SK-N-SH treated with all-trans-retinoic acid at 6 μM for 48 hours (cell line): Measurements from ENCODE around the gene FUT7.

Source experiments
- ATAC-seq: fragments of 200-7000 bp; cut with Tn5 transposase; 3 replicates; pipeline ENCODE4 v1.9.1; 2020; ENCODE audit warnings: mild to moderate bottlenecking, moderate library complexity
- ARNTL ChIP-seq: fragments of 450-650 bp; formaldehyde crosslinking; IDR thresholded peaks from 2 replicates; pipeline ENCODE4 v1.5.0; 2020; ENCODE audit warnings: low read depth, mild to moderate bottlenecking, moderate library complexity, borderline replicate concordance
- BACH2 ChIP-seq: fragments of 250-450 bp; sonication (Bioruptor Pico); IDR thresholded peaks from 2 replicates; pipeline ENCODE4 v1.9.0; 2021; ENCODE audit warnings: mild to moderate bottlenecking, borderline replicate concordance
- CREB5 ChIP-seq: fragments of 250-450 bp; sonication (Bioruptor Pico); IDR thresholded peaks from 2 replicates; pipeline ENCODE4 v1.5.1; 2020; ENCODE audit warnings: low read depth, mild to moderate bottlenecking, moderate library complexity
- CSDC2 ChIP-seq: fragments of 250-450 bp; sonication (Bioruptor Pico); IDR thresholded peaks from 2 replicates; pipeline ENCODE4 v1.5.0; 2020; ENCODE audit warnings: mild to moderate bottlenecking, moderate library complexity
- ESRRG ChIP-seq: fragments of 250-450 bp; sonication (Bioruptor Pico); IDR thresholded peaks from 2 replicates; pipeline ENCODE4 v1.6.1; 2021; ENCODE audit warnings: mild to moderate bottlenecking
- GLIS3 ChIP-seq: fragments of 250-450 bp; sonication (Bioruptor Pico); IDR thresholded peaks from 2 replicates; pipeline ENCODE4 v1.5.0; 2020; ENCODE audit warnings: mild to moderate bottlenecking, moderate library complexity
- ISL1 ChIP-seq: fragments of 250-450 bp; sonication (Bioruptor Pico); IDR thresholded peaks from 2 replicates; pipeline ENCODE4 v2.1.2; 2022; ENCODE audit warnings: mild to moderate bottlenecking, moderate library complexity
- OSR1 ChIP-seq: fragments of 250-450 bp; sonication (Bioruptor Pico); IDR thresholded peaks from 2 replicates; pipeline ENCODE4 v1.8.0; 2022; ENCODE audit warnings: moderate library complexity, mild to moderate bottlenecking, inconsistent platforms
- PATZ1 ChIP-seq: fragments of 250-450 bp; sonication (Bioruptor Pico); IDR thresholded peaks from 2 replicates; pipeline ENCODE4 v1.8.0; 2020; ENCODE audit warnings: mild to moderate bottlenecking, moderate library complexity, borderline replicate concordance
- POU6F1 ChIP-seq: fragments of 250-450 bp; sonication (Bioruptor Pico); IDR thresholded peaks from 2 replicates; pipeline ENCODE4 v1.8.0; 2021; ENCODE audit warnings: low read depth, mild to moderate bottlenecking, moderate library complexity, borderline replicate concordance
- PPARA ChIP-seq: fragments of 250-450 bp; sonication (Bioruptor Pico); IDR thresholded peaks from 2 replicates; pipeline ENCODE4 v1.5.0; 2020; ENCODE audit warnings: mild to moderate bottlenecking, borderline replicate concordance
- RARB ChIP-seq: fragments of 250-450 bp; sonication (Bioruptor Pico); IDR thresholded peaks from 2 replicates; pipeline ENCODE4 v1.8.0; 2021; ENCODE audit warnings: mild to moderate bottlenecking, moderate library complexity
- TCF4 ChIP-seq: fragments of 250-450 bp; sonication (Bioruptor Pico); IDR thresholded peaks from 2 replicates; pipeline ENCODE4 v1.8.0; 2021; ENCODE audit warnings: mild to moderate bottlenecking, moderate library complexity, borderline replicate concordance
- TOX ChIP-seq: fragments of 250-450 bp; sonication (Bioruptor Pico); IDR thresholded peaks from 2 replicates; pipeline ENCODE4 v1.8.0; 2021; ENCODE audit warnings: mild to moderate bottlenecking, moderate library complexity, borderline replicate concordance
- TSHZ2 ChIP-seq: fragments of 250-450 bp; sonication (Bioruptor Pico); IDR thresholded peaks from 2 replicates; pipeline ENCODE4 v1.5.0; 2020; ENCODE audit warnings: mild to moderate bottlenecking, moderate library complexity
- ZNF565 ChIP-seq: fragments of 450-650 bp; formaldehyde crosslinking; conservative IDR thresholded peaks from 2 replicates; pipeline ENCODE4 v1.5.0; 2020; ENCODE audit warnings: low read depth, mild to moderate bottlenecking, moderate library complexity
- ZNF70 ChIP-seq: fragments of 450-650 bp; formaldehyde crosslinking; IDR thresholded peaks from 2 replicates; pipeline ENCODE4 v1.5.0; 2020; ENCODE audit warnings: mild to moderate bottlenecking, moderate library complexity
- TF ChIP-seq, protein P1 (sequence below): fragments of 250-450 bp; sonication (Bioruptor Pico); IDR thresholded peaks from 2 replicates; pipeline ENCODE4 v1.5.1; 2021; ENCODE audit warnings: mild to moderate bottlenecking, moderate library complexity

Gene FUT7

DNA sequence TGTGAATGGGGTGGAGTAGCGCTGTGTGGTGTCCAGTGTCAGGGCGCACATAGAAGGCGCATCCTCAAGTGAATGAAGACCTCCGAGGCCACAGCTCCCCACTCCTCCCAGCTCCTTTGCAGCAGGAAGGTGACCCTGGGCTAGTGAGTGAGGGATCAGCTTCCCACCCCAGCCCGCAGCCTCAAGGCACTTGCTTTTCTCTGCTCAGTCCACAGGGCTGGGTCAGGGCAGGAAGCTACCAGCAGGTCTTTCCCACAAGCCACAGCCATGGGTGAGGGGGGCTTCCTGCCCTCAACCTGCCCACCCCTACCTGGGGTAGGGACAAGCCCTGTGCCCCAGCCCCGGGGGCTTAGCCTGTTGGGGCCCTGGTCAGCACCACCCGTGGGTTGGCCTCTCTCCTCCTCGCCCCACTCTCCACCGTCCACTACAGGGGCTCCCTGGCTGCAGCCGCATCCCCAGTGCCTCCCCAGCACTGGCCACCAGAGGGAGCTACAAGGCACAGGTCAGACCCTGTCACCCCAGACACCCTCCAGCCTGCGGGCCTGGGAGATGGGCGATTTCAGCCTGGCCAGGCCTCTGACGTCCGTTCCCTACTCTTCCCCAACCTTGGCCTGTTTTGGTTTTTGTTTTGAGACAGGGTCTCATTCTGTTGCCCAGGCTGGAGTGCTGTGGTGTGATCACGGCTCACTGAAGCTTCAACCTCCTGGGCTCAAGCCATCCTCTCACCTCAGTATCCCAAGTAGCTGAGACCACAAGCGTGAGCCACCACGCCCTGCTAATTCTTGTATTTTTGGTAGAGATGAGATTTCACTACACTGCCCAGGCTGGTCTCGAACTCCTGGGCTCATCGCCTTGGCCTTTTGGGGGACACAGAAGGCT, 2.6 kb downstream of the FUT7 start:
- peak; percentile 88 for ATAC-seq
- TF ChIP-seq RARB (CRISPR knock-in tag) (no peak), ARNTL (no peak), CSDC2 (CRISPR knock-in tag) (no peak), ISL1 (CRISPR knock-in tag) (no peak), TSHZ2 (no peak), GLIS3 (no peak), ZNF70 (CRISPR knock-in tag) (no peak), TCF4 (no peak), PATZ1 (no peak), BACH2 (no peak)
- TF ChIP-seq, protein P1, sequence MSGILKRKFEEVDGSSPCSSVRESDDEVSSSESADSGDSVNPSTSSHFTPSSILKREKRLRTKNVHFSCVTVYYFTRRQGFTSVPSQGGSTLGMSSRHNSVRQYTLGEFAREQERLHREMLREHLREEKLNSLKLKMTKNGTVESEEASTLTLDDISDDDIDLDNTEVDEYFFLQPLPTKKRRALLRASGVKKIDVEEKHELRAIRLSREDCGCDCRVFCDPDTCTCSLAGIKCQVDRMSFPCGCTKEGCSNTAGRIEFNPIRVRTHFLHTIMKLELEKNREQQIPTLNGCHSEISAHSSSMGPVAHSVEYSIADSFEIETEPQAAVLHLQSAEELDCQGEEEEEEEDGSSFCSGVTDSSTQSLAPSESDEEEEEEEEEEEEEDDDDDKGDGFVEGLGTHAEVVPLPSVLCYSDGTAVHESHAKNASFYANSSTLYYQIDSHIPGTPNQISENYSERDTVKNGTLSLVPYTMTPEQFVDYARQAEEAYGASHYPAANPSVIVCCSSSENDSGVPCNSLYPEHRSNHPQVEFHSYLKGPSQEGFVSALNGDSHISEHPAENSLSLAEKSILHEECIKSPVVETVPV: no peak

DNA sequence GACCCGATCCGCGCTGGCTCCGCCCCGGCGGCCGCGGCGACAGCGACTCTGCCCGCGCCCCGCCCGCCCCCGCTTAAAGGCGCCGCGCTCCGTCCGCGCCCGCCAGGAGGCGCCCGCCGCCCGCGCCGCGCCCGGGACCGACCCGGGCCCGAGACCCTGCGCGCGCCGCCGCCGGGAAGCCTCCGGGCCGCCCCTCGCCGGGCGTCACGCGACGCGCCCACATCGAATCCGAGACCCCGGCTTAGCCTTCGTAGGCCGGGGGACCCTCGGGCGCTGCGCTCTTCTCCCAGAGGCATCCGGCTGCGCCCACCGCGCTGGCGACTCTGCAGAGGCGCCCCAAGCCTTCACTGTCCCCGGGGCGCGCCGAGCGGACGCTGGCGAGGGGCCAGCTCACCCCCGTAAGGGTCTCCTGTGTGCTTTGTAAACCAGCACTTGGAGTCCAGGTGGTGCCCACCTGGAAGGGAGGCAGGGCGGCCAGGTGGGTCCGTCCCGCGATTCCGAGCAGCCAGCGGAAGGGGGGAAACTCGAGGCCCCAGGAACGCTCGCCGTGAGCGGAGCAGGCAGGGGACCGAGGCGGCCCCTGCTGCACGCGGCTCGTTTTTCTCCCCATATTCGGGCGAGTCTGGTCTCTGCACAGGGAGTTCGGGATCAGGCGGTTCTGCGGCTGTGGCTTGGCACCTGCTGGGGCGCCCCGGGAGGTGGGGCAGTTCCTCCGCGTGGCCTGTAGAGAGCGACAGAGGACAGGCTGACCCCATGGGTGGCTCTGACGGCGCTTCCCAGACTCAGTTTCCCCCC, 3.4 kb downstream of the FUT7 start:
- ATAC-seq: peak; percentile 57
- TF ChIP-seq ISL1 (CRISPR knock-in tag) (no peak), CREB5 (no peak), ESRRG (CRISPR knock-in tag) (no peak), PATZ1 (no peak), CSDC2 (CRISPR knock-in tag) (no peak), OSR1 (CRISPR knock-in tag) (no peak), POU6F1 (CRISPR knock-in tag) (no peak), TOX (no peak), PPARA (CRISPR knock-in tag) (no peak), ZNF565 (CRISPR knock-in tag) (no peak), ARNTL (no peak)
